Activated B cell treated with CpG ODN at 0.5 μM for 24 hours (primary cell): ENCODE results near the gene EPHA7. TPM values are rescaled to one million over a fixed set of nuclear protein-coding genes. Genes with fewer than 3 reads are reported as not detected.

Experiments
- ATAC-seq: fragments of 200-7000 bp; cut with Tn5 transposase; one replicate; pipeline ENCODE4 v1.10.0; 2021; ENCODE audit warnings: low read depth, mild to moderate bottlenecking, moderate library complexity
- CTCF ChIA-PET: fragments of 350-600 bp; sonication (Branson Sonifier 250); formaldehyde crosslinking; loops from one replicate; lab custom pipeline; 2021; ENCODE audit warnings: antibody characterized with exemption; lab: Charles Lee
- POLR2A ChIA-PET: fragments of 350-600 bp; sonication (Branson Sonifier 250); formaldehyde crosslinking; loops from one replicate; lab custom pipeline; 2021; ENCODE audit warnings: antibody characterized with exemption; lab: Charles Lee
- DNase-seq: peaks from one replicate; pipeline ENCODE4 v3.0.0; 2022
- H3K27ac Mint-ChIP-seq: one replicate; pipeline ENCODE4 v1.8.0; 2020; ENCODE audit warnings: mixed read lengths
- H3K27me3 Mint-ChIP-seq: one replicate; pipeline ENCODE4 v1.8.0; 2021; ENCODE audit warnings: mixed read lengths
- H3K36me3 Mint-ChIP-seq: one replicate; pipeline ENCODE4 v1.8.0; 2021; ENCODE audit warnings: low read depth, mixed read lengths
- H3K4me1 Mint-ChIP-seq: one replicate; pipeline ENCODE4 v1.8.0; 2021; ENCODE audit warnings: mixed read lengths
- H3K4me3 Mint-ChIP-seq: one replicate; pipeline ENCODE4 v1.8.0; 2020; ENCODE audit warnings: mild to moderate bottlenecking, mixed read lengths
- H3K9me3 Mint-ChIP-seq: one replicate; pipeline ENCODE4 v1.8.0; 2020; ENCODE audit warnings: mixed read lengths
- intact Hi-C: fragments of 100-400 bp; cut with micrococcal nuclease; formaldehyde crosslinking; loops from one replicate; pipeline ENCODE4 v1.15.1; 2024
- total RNA-seq: library from RNA; stranded (reverse); gene quantifications from 2 replicates; pipeline ENCODE4 v1.2.3, GENCODE V29; 2022
- TF ChIP-seq, protein P1 (sequence below): fragments of 200-600 bp; IDR thresholded peaks from one replicate; pipeline ENCODE4 v1.8.0; 2022; ENCODE audit warnings: antibody characterized with exemption, mild to moderate bottlenecking

EPHA7 gene
- total RNA-seq, 1 donor from 2014 or later = not detected

DNA sequence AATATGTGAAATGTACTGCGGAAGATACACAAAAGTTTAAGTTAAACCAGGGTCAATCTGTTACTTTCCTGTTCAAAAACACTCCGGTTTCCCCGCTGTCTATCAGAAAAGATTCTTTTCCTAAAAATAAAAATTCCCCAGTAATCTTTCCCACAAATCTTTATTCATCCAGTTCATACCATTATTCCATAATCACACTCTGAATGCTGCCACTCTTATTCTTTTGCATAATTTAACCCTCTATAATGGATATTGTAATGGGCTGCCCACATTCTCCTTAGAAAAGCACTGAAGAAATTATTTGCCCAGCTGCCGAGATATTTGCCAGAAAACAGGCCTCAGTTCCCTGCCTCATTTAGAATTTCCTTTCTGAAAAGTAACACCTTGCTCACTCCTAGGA, 68.6 kb downstream of the EPHA7 start:
- H3K9me3 Mint-ChIP-seq = peaks cover 11% of the 10 kb centered on the region
- POLR2A ChIA-PET = no interaction called here

DNA sequence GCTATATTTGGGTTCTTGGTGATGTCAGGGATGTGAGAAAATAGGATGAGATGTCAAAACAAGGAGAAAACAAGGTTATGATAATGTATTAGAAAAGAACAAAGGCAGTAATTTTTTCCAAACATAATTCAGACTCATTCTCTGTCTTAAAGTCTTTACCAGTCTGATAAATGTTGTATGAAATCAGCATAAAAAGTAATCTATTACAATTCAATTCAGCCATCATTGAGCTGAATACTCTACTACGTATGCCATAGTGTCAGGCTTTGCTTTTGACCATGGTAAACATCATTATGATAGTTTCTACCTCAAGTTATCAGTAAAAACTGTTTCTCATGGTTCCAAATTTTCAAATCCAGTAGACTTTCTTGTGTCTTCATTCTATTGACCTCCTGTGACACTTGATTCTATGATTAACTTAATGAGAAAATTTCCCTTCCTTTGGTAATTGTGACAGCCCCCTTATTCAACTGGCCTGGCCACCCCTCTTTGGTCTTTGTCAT, 75.0 kb downstream of the EPHA7 start:
- ChIA-PET CTCF (no interaction called here), POLR2A (no interaction called here)
- H3K4me3 Mint-ChIP-seq = no peak overlapping the region

More for the DNA sequence above, 68.6 kb downstream of the EPHA7 start:
- Mint-ChIP-seq H3K4me1 (no peaks in the 10 kb centered on the region), H3K27me3 (no peaks in the 10 kb centered on the region), H3K4me3 (no peak overlapping the region), H3K27ac (no peak overlapping the region), H3K36me3 (no peaks in the 10 kb centered on the region)
- intact Hi-C loops = no loop called here
- ATAC-seq (no peak), DNase-seq (no peak)
- CTCF ChIA-PET = no interaction called here
- TF ChIP-seq, protein P1, sequence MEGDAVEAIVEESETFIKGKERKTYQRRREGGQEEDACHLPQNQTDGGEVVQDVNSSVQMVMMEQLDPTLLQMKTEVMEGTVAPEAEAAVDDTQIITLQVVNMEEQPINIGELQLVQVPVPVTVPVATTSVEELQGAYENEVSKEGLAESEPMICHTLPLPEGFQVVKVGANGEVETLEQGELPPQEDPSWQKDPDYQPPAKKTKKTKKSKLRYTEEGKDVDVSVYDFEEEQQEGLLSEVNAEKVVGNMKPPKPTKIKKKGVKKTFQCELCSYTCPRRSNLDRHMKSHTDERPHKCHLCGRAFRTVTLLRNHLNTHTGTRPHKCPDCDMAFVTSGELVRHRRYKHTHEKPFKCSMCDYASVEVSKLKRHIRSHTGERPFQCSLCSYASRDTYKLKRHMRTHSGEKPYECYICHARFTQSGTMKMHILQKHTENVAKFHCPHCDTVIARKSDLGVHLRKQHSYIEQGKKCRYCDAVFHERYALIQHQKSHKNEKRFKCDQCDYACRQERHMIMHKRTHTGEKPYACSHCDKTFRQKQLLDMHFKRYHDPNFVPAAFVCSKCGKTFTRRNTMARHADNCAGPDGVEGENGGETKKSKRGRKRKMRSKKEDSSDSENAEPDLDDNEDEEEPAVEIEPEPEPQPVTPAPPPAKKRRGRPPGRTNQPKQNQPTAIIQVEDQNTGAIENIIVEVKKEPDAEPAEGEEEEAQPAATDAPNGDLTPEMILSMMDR = no peak

DNA sequence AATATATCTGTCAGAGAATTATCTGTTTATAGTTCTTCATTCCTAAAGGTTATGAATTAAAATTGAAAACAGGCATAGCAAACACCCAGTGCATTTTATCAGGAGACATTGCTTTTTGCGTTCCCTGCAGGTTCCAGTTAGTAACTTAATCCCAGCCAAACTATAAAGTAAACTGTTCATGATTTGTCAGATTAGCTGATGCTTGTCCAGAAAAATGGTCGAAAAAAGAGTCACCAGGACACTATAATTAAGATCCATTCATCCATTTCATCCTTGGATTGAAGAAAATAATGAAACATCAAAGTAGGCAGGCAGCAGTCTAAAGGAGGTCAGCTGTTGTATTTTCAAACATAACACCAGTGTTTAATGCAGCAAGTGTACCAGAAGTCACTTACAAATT, 75.9 kb downstream of the EPHA7 start:
- Mint-ChIP-seq H3K27me3 (no peaks in the 10 kb centered on the region), H3K27ac (no peak overlapping the region), H3K36me3 (no peaks in the 10 kb centered on the region), H3K4me3 (no peak overlapping the region), H3K9me3 (no peaks in the 10 kb centered on the region), H3K4me1 (no peaks in the 10 kb centered on the region)
- no peak for DNase-seq
- ChIA-PET POLR2A (no interaction called here), CTCF (no interaction called here)
- ATAC-seq = no peak
- intact Hi-C loops = no loop called here
- TF ChIP-seq, protein P1 = no peak

More for the DNA sequence above, 75.0 kb downstream of the EPHA7 start:
- Mint-ChIP-seq H3K9me3 (no peaks in the 10 kb centered on the region), H3K36me3 (no peaks in the 10 kb centered on the region), H3K27ac (no peak overlapping the region), H3K27me3 (no peaks in the 10 kb centered on the region), H3K4me1 (no peaks in the 10 kb centered on the region)
- DNase-seq = no peak
- intact Hi-C loops = no loop called here
- ATAC-seq = no peak
- TF ChIP-seq, protein P1 = no peak

DNA sequence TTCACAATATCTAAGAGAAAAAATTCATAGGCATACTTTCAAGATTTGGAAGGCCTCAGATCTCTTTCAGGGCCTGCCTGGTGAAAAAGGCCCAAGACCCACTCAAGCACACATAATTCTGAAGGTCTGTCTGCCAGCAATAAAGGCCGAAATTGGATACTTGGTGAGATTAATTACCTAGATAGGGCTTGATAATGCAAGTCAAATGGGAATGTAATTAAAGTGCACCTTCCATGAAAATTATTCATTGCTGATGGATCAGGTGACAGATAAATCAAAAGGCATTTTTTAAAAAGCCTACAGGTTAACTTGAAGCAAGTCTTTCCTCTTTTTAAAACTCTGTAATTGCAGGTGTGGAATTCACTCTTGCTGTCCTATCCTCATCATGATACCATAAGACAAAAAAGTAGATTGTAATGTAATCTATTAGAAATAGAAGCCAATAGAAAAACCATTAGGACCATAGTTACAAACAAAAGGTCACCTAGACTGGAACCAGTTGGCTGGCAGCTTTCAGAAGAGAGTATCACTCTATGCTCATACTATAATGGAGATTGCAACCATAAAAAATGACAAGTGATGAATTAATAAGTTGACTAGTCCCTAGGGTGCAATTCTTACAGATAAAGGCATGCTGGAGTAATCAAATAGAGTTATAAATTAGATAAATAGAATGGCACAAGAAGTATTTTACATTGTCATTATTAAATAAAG, 77.3 kb downstream of the EPHA7 start:
- no peak for DNase-seq
- no peak for ATAC-seq
- Mint-ChIP-seq H3K27ac (no peak overlapping the region), H3K4me3 (no peak overlapping the region), H3K36me3 (no peaks in the 10 kb centered on the region), H3K4me1 (no peaks in the 10 kb centered on the region), H3K27me3 (no peaks in the 10 kb centered on the region), H3K9me3 (no peaks in the 10 kb centered on the region)
- TF ChIP-seq, protein P1 = no peak
- ChIA-PET CTCF (no interaction called here), POLR2A (no interaction called here)
- intact Hi-C loops = no loop called here

DNA sequence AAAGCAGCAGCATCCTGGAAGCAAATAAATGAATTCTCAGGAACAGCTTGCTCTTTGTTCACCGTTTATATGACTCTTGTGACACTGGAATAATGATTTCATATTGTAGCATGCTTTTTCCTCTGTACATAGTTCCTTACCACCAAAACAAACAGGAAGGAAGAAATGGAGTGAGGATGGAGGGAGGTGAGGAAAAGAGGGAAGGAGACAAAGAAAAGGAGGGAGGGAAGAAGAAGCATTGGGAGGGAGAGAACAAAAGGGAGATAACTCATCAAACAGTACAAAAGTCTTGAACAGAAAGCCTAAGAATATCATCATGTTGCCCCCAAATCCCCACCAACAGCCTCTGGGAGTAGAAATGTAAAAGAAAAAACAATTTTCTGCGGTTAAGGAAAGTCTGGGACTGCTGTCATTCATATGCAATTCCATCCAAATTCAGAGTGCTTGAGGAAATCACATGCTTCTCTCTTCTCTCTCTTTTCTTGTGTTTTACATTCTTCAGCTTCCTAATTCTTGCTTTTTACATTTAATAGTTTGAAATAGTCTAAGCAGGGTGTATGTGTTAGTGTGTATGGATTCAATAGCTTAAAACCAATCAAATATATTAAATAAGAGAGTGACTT, 81.5 kb downstream of the EPHA7 start:
- TF ChIP-seq, protein P1 = no peak

More for the DNA sequence above, 81.5 kb downstream of the EPHA7 start:
- Mint-ChIP-seq H3K4me3 (no peak overlapping the region), H3K4me1 (no peaks in the 10 kb centered on the region), H3K9me3 (peaks cover 2% of the 10 kb centered on the region), H3K27ac (no peak overlapping the region), H3K36me3 (no peaks in the 10 kb centered on the region), H3K27me3 (no peaks in the 10 kb centered on the region)
- ChIA-PET CTCF (no interaction called here), POLR2A (no interaction called here)
- DNase-seq (no peak), ATAC-seq (no peak)
- intact Hi-C loops = no loop called here
